ENCODE measurements around the gene SLC25A39.
"Not testable (repeated sequence)": the region's sequence is repeated elsewhere in the genome, so short reads cannot be mapped to it uniquely, and the experiment has no call there.

The SLC25A39 gene

GRCh38 chr17:44324571-44325275, at the start of gene SLC25A39:
TSS of gene SLC25A39 (minus strand) at chr17:44324823. CDS start at chr17:44323562, 1,261 bp downstream.
- peak; percentile 94 to 95 for DNase-seq

GRCh38 chr17:44372036-44372435, 47.4 kb upstream of the SLC25A39 start:
- DNase-seq, result no peak

- DNase-seq, result not testable (repeated sequence)
Measured at GRCh38 chr17:44369414-44370023, 44.9 kb upstream of the SLC25A39 start.

GRCh38 chr17:44368391-44369243, 44.0 kb upstream of the SLC25A39 start:
- not testable (repeated sequence) for DNase-seq

- DNase-seq, result no peak
Measured at GRCh38 chr17:44367231-44367979, 42.8 kb upstream of the SLC25A39 start.

- DNase-seq, result not testable (repeated sequence)
Measured at GRCh38 chr17:44365051-44365450, 40.4 kb upstream of the SLC25A39 start.

- peak; percentile 41 to 56 for DNase-seq
Measured at GRCh38 chr17:44363613-44364159, 39.1 kb upstream of the SLC25A39 start, which contains the start of gene FAM171A2. TSS of gene FAM171A2 (minus strand) at chr17:44363853. CDS start at chr17:44363714, 139 bp downstream.

- peak in 1 of 2 experiments; percentile 9 for DNase-seq
Measured at GRCh38 chr17:44362949-44363612, 38.5 kb upstream of the SLC25A39 start.

GRCh38 chr17:44362459-44362948, 37.9 kb upstream of the SLC25A39 start:
- no peak for DNase-seq

- DNase-seq, result no peak
Measured at GRCh38 chr17:44361292-44362260, 37.0 kb upstream of the SLC25A39 start.

GRCh38 chr17:44360826-44361225, 36.2 kb upstream of the SLC25A39 start:
- DNase-seq, result no peak

- DNase-seq, result no peak
Measured at GRCh38 chr17:44360144-44360533, 35.5 kb upstream of the SLC25A39 start.

GRCh38 chr17:44359458-44360143, 35.0 kb upstream of the SLC25A39 start:
- DNase-seq, result no peak

- no peak for DNase-seq
Measured at GRCh38 chr17:44359006-44359405, 34.4 kb upstream of the SLC25A39 start.

GRCh38 chr17:44358066-44358465, 33.4 kb upstream of the SLC25A39 start:
- no peak for DNase-seq

GRCh38 chr17:44356241-44356640, 31.6 kb upstream of the SLC25A39 start:
- no peak for DNase-seq

- no peak for DNase-seq
Measured at GRCh38 chr17:44355642-44356099, 31.0 kb upstream of the SLC25A39 start.

GRCh38 chr17:44354582-44355561, 30.2 kb upstream of the SLC25A39 start:
- no peak for DNase-seq

Data from AML-193 (cell line).